Stimulated activated CD4-positive, alpha-beta T cell treated with anti-CD3 and anti-CD28 coated beads, Interleukin-4, amount 100 ng/mL, for 1 hour (primary cell): Measurements from ENCODE around the gene PIGQ.

ENCODE experiments used
- DNase-seq: peaks from one replicate; pipeline ENCODE4 v3.0.0-alpha.2; 2020

Gene PIGQ

GRCh38 chr16:610513-611381, 41.0 kb downstream of the PIGQ start:
- DNase-seq = peak; percentile 61

- DNase-seq = no peak
Observed at GRCh38 chr16:615122-615521, 45.4 kb downstream of the PIGQ start.

GRCh38 chr16:616733-617586, 47.2 kb downstream of the PIGQ start:
- DNase-seq = no peak

- no peak for DNase-seq
Observed at GRCh38 chr16:617855-618254, 48.1 kb downstream of the PIGQ start.

- DNase-seq = no peak
Observed at GRCh38 chr16:619476-620100, 49.8 kb downstream of the PIGQ start.

- no peak for DNase-seq
Observed at GRCh38 chr16:620700-621525, 51.1 kb downstream of the PIGQ start.

GRCh38 chr16:621526-622105, 51.8 kb downstream of the PIGQ start:
- no peak for DNase-seq

GRCh38 chr16:622920-623280, 53.1 kb downstream of the PIGQ start:
- DNase-seq = no peak

GRCh38 chr16:624526-625070, 54.8 kb downstream of the PIGQ start:
- DNase-seq = no peak

DNA sequence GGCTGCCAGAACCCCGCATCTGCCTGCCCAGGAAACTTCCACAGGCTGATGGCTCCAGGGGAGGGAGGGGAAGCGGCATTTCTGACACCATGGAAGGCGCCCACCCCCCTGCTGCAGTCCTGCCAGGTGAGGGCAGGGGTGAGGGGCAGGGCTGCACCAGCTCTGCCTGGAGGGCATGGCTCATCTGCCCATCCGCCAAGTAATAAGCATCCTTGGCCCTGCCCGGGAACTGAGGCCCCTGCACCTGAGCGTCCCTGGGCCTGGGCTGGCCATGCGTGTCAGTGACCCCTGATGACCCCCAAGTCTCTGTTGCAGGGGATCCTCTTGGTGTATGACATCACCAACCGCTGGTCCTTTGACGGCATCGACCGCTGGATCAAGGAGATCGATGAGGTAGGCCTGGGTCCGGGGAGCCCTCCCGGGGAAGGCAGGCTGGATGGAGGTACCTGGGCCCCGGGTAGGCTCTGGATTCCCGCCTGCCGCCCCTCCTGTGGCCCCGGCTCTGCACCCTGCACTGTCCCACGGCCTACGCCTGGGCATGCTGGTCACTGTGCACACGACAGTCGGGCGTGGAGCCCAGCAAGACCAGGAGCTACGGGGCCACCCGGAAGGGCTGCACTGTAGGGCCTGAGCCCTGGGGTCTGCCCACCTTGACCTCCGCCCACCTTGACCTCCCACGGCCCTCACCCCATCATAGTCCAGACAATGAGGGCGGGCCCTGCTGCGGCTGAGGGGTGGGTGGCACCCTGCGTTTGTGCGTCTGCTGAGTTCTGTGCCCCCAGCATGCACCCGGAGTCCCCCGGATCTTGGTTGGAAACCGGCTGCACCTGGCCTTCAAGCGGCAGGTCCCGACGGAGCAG, 55.6 kb downstream of the PIGQ start:
- DNase-seq = no peak

- no peak for DNase-seq
Observed at GRCh38 chr16:625977-626765, 56.4 kb downstream of the PIGQ start.

GRCh38 chr16:626787-627453, 57.2 kb downstream of the PIGQ start:
- no peak for DNase-seq

DNA sequence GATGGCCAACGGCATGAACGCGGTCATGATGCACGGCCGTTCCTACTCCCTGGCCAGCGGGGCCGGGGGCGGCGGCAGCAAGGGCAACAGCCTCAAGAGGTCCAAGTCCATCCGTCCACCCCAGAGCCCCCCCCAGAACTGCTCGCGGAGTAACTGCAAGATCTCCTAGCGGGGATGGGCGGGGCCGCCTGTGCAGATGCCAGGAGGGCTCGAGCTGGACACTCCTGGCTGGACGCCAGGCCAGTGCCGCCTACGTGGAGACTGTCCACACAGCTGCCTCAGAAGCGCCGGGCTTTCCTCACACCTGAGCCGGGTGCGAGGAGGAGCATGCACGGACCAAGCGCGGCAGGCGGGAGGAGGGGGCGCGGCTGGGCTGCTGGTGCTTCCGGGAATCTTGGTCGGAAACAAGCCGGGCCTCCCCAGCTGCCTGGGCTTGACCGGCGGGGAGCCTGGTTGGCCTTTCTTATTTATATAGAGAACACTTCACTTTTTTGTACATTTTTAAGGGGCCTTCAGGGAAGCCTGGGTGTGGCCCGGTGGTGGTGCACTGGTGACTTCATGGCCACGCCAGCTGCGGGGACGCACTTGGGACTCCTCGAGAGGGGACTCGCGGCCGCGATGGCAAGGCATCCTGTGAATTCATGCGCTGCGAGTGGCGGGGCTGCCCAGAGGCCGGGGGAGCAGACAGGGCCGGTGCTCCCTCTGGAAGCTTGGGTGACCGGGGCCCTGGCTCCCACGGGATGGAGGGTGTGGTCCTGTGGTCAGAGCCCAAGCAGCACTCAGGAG, 57.9 kb downstream of the PIGQ start:
- no peak for DNase-seq

DNA sequence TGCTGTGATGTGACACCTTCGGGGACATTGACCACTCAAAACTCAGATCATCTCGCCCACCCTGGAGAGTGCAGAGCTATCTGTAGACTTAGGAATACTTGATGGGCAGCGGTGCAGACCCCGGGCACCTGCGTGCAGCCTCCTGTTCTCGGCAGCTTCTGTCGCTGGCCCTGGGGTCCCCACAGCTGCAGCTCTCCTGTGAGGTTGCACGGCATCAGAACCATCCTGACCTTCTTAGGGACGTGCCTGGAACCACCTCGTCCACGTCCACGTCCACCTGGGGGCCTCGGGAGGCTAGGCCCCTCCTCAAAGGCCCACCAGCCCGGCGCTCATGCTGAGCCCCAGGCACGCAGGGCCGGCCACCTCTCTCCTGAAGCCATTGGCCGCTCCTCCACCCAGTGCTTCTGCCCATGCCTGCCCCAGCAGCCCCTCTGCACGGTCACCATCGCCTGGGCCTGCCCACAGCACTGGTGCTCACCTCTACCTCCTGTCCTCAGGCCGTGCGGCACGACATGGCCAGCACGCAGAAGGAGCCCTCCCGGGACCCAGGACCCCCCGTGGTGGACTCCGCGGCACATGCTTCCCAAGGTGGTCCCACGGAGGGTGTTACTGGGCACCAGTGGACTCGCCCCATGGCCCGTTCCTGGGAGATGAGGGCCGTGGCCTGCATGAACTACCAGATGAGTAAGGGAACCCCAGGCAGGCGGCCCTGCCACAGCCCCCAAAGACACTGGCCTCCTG, 58.7 kb downstream of the PIGQ start:
- no peak for DNase-seq

GRCh38 chr16:629185-629832, 59.5 kb downstream of the PIGQ start:
- DNase-seq = no peak

GRCh38 chr16:629833-630248, 60.1 kb downstream of the PIGQ start:
- no peak for DNase-seq

- DNase-seq = no peak
Observed at GRCh38 chr16:630249-630814, 60.6 kb downstream of the PIGQ start.
